Measurements from ENCODE around the gene MAPK8IP3. TPM values are rescaled to one million over a fixed set of nuclear protein-coding genes. Genes with fewer than 3 reads are reported as not detected.
"Not testable (repeated sequence)": the region's sequence is repeated elsewhere in the genome, so short reads cannot be mapped to it uniquely, and the experiment has no call there.

MAPK8IP3 gene
- total RNA-seq, 1 experiment from 2014 or later = 8.9 TPM

GRCh38 chr16:1712791-1713261 is 6.8 kb downstream of the MAPK8IP3 start:
- no peak for DNase-seq (ENCODE audit: low read depth)

- DNase-seq (ENCODE audit: low read depth) = no peak
Measured at GRCh38 chr16:1713331-1713730, 7.3 kb downstream of the MAPK8IP3 start.

- DNase-seq (ENCODE audit: low read depth) = no peak
Measured at GRCh38 chr16:1713933-1714332, 7.9 kb downstream of the MAPK8IP3 start.

- DNase-seq (ENCODE audit: low read depth) = no peak
Measured at GRCh38 chr16:1715220-1715619, 9.2 kb downstream of the MAPK8IP3 start.

GRCh38 chr16:1718236-1718635 is 12.2 kb downstream of the MAPK8IP3 start:
- DNase-seq (ENCODE audit: low read depth) = not testable (repeated sequence)

GRCh38 chr16:1719559-1720229 is 13.7 kb downstream of the MAPK8IP3 start:
- DNase-seq (ENCODE audit: low read depth) = not testable (repeated sequence)

- no peak for DNase-seq (ENCODE audit: low read depth)
Measured at GRCh38 chr16:1721372-1721771, 15.4 kb downstream of the MAPK8IP3 start.

- DNase-seq (ENCODE audit: low read depth) = no peak
Measured at GRCh38 chr16:1723450-1724147, 17.6 kb downstream of the MAPK8IP3 start.

- no peak for DNase-seq (ENCODE audit: low read depth)
Measured at GRCh38 chr16:1724491-1724890, 18.5 kb downstream of the MAPK8IP3 start.

- no peak for DNase-seq (ENCODE audit: low read depth)
Measured at GRCh38 chr16:1726661-1727502, 20.9 kb downstream of the MAPK8IP3 start.

GRCh38 chr16:1727651-1728624 is 21.9 kb downstream of the MAPK8IP3 start:
- DNase-seq (ENCODE audit: low read depth) = no peak

- DNase-seq (ENCODE audit: low read depth) = no peak
Measured at GRCh38 chr16:1729026-1729425, 23.0 kb downstream of the MAPK8IP3 start.

GRCh38 chr16:1729445-1729844 is 23.4 kb downstream of the MAPK8IP3 start:
- DNase-seq (ENCODE audit: low read depth) = no peak

- no peak for DNase-seq (ENCODE audit: low read depth)
Measured at GRCh38 chr16:1731073-1731472, 25.1 kb downstream of the MAPK8IP3 start.

- DNase-seq (ENCODE audit: low read depth) = no peak
Measured at GRCh38 chr16:1731603-1732002, 25.6 kb downstream of the MAPK8IP3 start.

- DNase-seq (ENCODE audit: low read depth) = no peak
Measured at GRCh38 chr16:1732071-1732470, 26.1 kb downstream of the MAPK8IP3 start.

- not testable (repeated sequence) for DNase-seq (ENCODE audit: low read depth)
Measured at GRCh38 chr16:1732551-1732987, 26.6 kb downstream of the MAPK8IP3 start.

GRCh38 chr16:1734123-1734522 is 28.1 kb downstream of the MAPK8IP3 start:
- no peak for DNase-seq (ENCODE audit: low read depth)

- no peak for DNase-seq (ENCODE audit: low read depth)
Measured at GRCh38 chr16:1734816-1735215, 28.8 kb downstream of the MAPK8IP3 start.

GRCh38 chr16:1740234-1740633 is 34.2 kb downstream of the MAPK8IP3 start:
- DNase-seq (ENCODE audit: low read depth) = no peak

Data from Daoy (cell line).